Measurements from ENCODE around the gene ZNF646.

Gene ZNF646

DNA sequence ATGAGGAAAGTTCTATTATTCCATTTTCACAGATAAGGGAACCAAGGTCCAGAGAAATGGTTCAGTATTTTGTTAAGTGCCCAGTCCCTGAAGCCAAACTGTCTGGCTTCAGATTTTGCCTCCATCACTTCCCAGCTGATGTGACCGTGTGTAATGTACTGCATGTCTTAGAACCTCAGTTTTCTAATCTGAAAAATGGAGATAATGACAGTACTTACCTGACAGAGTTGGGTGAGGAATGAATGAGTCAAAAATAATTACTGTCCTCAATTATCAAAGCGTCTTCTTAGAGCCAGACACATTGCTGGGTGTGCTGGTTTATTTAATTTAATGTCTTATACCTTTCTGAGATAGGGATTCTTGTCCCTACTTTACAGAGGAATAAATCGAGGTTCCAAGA, 6.9 kb upstream of the ZNF646 start:
- no peak for DNase-seq

DNA sequence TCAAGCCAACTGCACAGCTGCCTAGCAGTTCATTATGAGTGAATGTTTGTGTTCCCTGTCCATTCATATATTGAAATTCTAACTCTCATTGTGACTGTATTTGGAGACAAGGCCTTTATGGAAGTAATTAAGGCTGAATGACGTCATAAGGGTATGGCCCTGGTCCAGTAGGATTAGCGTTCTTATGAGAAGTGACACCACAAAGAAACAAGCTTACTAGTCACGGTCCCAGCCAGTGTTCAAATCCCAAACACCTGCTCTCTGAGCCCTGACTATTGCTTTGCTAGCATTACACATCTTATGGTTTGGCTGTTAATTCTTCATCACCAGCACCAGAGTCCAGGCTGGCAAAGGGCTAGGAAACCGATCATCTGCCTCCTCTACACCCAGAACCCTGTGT, 2.4 kb upstream of the ZNF646 start:
- peak; percentile 1 for DNase-seq

DNA sequence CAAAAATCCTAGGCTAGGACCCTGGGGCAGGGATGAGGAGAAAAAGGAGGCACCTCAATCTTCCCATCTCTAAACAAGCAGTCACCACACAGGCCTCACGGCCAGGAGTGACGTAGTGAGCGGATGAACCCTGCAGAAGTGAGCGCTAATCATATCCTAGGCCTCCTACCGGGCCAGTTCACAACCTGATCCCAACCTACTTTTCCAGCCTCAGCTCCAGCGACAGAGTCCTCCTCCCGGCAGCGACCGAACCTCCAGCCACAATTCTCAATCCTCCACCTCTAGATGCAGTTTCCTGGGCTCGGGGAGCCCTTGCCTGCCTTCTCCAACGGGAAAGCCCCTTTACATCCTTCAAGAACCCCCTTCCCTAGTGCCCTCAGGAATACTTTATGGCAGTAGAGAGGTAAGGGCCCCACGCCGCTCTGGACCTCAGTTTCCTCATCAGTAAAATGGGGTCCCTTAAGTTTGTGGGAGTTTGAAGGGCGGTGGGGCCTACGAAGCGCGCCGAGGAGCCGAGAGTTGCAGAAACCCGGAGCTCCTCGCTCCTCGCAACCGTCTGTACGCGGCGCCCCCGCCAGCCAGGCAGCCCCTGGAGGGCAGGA, 1.6 kb upstream of the ZNF646 start:
- peak; percentile 33 for DNase-seq

DNA sequence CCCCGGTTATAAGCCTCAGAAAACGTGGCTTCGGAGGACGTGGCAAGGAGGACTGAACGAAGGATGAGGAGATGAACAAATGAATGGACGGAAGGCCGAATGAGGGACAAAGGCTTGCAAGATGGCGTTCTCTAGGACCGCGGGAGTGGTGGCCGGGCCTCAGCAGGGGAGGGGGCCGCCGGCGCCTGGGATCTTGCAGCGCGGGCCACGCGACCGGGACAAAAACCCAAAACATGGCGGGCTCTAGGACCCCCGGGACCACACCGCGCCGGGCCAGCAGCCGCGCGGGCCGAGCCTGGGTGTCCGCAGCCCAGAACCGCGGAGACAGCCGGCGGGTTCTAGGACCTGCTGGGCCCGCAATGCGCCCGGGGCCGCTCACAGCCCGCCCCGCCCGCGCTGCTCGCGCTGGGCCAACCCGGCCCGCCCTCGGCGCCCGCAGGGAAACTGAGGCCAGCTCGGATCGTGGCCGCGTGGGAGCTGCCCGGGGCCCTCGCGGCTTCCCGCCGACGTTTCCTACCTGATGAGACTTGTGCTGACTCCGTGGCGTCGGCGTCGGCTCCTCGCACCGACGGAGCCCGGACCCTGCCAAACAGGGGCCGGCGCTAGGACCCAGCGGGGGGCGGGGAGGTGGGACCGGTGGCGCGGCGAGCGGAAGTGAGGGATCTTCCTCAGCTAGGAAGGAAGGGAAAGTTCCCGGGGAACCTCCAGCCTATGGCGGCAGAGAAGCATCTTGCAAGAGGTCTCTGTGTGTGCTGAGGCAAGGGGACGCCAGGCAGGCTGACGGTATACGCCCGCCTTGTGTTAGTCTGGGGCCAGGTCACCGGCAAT, 866 bp upstream of the ZNF646 start:
- peak; percentile 79 for DNase-seq

DNA sequence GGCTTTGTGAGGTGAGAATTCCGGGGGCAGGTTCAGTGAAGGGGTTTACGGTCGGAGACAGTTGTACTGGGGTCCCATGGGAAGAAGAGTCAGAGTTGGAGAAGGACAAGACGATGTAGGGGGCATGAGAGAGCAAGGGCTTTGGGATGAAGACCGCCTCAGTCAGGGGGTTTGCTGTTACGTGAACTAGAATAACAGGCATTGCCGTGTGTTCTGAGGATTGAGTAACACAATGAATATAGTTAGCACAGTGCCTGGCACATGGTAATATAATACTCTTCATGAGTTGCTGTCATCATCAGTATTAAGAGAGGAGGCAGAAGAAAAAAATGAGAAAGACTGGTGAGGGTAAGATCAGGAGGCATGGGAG, 577 bp downstream of the ZNF646 start:
- DNase-seq, result no peak

DNA sequence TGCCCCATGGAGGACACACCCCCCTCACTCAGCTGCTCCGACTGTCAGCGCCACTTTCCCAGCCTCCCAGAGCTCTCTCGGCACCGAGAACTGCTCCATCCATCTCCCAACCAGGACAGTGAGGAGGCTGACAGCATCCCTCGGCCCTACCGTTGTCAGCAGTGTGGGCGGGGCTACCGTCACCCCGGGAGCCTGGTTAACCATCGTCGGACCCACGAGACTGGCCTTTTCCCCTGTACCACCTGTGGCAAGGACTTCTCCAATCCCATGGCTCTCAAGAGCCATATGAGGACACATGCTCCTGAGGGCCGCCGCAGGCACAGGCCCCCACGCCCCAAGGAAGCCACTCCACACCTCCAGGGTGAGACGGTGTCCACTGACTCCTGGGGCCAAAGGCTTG, 2.1 kb downstream of the ZNF646 start:
- DNase-seq, result no peak

DNA sequence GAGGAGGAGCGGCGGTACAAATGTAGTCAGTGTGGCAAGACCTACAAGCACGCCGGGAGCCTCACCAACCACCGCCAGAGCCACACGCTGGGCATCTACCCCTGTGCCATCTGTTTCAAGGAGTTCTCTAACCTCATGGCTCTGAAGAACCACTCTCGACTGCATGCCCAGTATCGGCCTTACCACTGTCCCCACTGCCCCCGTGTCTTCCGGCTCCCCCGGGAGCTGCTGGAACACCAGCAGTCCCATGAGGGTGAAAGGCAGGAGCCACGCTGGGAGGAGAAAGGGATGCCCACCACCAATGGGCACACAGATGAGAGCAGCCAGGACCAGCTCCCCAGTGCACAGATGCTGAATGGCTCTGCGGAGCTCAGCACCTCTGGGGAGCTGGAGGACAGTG, 2.8 kb downstream of the ZNF646 start:
- DNase-seq, result peak; percentile 5

DNA sequence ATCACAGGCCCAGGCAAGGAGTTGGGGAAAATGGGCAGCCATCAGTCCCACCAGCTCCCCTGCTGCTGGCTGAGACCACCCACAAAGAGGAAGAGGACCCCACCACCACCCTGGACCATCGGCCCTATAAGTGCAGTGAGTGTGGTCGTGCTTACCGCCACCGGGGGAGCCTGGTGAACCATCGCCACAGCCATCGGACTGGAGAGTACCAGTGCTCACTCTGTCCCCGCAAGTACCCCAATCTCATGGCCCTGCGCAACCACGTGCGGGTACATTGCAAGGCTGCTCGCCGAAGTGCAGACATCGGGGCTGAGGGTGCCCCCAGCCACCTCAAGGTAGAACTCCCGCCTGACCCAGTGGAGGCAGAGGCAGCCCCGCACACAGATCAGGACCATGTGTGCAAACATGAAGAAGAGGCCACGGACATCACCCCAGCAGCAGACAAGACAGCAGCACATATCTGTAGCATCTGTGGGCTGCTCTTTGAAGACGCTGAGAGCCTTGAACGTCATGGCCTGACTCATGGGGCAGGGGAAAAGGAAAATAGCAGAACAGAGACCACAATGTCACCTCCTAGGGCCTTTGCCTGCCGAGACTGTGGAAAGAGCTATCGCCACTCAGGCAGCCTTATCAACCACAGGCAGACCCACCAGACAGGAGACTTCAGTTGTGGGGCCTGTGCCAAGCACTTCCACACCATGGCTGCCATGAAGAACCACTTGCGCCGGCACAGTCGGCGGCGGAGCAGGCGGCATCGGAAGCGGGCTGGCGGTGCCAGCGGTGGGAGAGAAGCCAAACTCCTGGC, 3.6 kb downstream of the ZNF646 start:
- DNase-seq, result peak; percentile 17

DNA sequence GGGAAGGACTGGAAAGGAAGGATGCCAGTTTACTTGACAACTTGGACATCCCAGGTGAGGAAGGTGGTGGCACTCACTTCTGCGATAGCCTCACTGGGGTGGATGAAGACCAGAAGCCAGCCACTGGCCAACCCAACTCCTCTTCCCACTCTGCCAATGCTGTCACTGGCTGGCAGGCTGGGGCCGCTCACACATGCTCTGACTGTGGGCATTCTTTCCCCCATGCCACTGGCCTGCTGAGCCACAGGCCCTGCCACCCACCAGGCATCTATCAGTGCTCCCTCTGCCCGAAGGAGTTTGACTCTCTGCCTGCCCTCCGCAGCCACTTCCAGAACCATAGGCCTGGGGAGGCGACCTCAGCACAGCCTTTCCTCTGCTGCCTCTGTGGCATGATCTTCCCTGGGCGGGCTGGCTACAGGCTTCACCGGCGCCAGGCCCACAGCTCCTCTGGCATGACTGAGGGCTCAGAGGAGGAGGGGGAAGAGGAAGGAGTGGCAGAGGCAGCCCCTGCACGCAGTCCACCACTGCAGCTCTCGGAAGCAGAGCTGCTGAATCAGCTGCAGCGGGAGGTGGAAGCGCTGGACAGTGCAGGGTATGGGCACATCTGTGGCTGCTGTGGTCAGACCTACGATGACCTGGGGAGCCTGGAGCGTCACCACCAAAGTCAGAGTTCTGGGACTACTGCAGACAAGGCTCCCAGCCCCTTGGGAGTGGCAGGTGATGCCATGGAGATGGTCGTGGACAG, 4.5 kb downstream of the ZNF646 start:
- peak; percentile 7 for DNase-seq

DNA sequence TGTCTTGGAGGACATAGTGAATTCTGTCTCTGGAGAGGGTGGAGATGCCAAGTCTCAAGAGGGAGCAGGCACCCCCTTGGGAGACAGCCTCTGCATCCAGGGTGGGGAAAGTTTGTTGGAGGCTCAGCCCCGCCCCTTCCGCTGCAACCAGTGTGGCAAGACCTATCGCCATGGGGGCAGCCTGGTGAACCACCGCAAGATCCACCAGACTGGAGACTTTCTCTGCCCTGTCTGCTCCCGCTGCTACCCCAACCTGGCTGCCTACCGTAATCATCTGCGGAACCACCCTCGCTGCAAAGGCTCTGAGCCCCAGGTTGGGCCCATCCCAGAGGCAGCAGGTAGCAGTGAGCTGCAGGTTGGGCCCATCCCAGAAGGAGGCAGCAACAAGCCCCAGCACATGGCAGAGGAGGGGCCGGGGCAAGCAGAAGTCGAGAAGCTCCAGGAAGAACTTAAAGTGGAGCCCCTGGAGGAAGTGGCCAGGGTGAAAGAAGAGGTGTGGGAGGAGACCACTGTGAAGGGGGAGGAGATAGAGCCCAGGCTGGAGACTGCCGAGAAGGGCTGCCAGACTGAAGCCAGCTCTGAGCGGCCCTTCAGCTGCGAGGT, 5.2 kb downstream of the ZNF646 start:
- peak; percentile 8 for DNase-seq

DNA sequence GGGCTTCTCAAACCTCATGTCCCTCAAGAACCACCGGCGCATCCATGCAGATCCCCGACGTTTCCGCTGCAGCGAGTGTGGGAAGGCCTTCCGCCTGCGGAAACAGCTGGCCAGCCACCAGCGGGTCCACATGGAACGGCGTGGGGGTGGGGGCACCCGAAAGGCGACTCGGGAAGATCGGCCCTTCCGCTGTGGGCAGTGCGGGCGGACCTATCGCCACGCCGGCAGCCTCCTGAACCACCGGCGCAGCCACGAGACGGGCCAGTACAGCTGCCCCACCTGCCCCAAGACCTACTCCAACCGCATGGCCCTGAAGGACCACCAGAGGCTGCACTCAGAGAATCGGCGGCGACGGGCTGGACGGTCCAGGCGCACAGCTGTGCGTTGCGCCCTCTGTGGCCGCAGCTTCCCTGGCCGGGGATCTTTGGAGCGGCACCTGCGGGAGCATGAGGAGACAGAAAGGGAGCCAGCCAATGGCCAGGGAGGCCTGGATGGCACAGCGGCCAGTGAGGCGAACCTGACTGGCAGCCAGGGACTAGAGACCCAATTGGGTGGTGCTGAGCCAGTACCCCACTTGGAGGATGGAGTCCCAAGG, 5.9 kb downstream of the ZNF646 start:
- peak; percentile 5 for DNase-seq

DNA sequence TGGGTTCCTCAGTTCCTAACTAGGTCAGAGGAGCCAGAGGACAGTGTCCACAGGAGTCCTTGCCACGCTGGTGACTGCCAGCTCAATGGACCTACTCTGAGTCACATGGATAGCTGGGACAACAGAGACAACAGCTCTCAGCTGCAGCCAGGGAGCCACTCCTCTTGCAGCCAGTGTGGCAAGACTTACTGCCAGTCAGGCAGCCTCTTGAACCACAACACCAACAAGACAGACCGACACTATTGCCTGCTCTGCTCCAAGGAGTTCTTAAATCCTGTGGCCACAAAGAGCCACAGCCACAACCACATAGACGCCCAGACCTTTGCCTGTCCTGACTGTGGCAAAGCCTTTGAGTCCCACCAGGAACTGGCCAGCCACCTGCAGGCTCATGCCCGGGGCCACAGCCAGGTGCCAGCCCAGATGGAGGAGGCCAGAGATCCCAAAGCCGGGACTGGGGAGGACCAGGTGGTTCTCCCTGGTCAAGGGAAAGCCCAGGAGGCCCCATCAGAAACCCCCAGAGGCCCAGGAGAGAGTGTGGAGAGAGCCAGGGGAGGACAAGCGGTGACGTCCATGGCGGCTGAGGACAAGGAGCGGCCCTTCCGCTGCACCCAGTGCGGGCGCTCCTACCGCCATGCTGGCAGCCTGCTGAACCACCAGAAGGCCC, 6.7 kb downstream of the ZNF646 start:
- DNase-seq, result peak; percentile 9

DNA sequence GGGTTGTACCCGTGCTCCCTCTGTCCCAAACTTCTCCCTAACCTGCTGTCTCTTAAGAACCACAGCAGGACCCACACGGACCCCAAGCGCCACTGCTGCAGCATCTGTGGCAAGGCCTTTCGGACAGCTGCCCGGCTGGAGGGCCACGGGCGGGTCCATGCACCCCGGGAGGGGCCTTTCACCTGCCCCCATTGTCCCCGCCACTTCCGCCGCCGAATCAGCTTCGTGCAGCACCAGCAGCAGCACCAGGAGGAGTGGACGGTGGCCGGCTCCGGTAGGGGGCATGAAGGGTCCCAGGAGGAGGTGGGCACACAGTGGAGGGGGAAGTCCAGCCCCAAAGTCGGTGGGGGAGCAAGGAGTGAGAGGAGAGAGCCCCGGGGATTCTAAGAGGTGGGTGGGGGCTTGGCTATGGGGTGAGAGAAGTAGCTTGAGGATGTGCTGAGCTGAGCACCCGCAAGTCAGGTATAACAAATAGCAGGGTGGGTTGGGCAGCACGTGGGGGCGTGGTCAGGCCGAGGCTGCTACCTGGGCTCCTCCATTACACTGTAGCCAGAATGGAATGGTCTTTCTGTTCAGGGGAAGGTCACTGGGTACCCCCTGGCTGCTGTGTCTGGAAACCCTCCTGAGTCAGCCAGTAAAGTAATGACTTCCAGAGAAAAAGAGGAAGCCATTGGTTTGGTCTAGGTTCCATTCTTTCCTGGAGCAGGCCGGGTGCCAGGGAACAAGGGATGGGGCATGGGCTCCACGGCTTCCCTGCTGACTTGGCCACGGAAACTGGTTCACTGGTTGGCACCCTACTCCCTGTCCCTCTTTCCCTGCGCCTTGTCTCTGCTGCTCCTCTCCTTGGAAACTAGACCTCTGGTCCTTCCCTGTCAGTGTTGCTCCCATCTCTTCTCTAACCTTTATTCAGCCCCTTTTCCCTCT, 7.5 kb downstream of the ZNF646 start:
- DNase-seq, result peak; percentile 11

DNA sequence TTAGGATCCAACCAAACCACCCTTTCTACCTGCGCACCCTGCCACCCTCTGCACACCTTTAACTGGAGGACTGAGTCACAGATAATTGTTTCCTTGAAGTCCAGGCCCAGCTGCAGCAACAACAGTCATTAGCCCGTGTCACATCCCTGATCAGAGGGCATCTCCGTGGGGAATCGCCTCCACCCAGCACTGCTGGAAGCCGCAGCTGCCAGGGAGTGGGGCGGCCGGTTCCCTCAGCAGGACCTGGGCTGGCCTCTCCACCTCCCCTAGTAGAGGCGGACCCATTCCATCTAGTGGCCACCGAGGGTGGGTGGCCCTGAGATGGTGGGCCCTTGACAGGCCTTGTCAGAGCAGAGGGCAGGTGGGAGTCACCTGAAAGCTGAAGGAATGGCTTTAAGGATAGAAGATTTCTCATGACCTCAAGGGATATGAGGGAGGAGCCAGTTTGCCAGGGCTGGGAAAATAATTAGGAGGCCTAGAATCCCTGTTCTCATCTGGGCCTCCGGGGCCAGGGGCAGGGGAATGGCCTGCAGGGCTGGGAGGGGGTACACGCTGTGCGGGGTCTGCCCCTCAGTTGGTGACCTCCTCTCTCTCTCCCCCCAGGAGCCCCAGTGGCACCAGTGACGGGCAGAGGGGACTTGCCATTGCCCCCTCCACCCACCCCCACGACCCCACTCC, 8.3 kb downstream of the ZNF646 start:
- peak; percentile 12 for DNase-seq

DNA sequence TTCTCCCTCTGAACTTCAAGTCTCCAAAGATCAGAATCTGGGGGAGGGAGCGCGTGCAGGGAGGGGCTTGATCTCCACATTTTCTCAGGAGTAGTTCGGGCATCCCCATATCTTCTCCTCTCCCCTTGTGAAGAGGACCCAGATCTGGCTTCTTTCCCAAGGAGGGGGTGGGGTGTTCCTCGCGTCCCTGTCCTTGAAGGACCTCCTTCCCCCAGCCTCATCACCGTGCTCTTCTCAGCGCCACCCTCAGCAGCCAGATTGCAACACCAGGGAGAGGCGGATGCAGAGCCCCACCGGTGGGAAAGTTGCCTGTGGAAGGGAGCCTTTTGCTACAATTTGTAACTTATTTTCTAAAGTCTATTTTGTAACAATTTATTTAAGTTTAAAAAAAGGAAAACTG, 8.9 kb downstream of the ZNF646 start:
- peak; percentile 2 for DNase-seq

DNA sequence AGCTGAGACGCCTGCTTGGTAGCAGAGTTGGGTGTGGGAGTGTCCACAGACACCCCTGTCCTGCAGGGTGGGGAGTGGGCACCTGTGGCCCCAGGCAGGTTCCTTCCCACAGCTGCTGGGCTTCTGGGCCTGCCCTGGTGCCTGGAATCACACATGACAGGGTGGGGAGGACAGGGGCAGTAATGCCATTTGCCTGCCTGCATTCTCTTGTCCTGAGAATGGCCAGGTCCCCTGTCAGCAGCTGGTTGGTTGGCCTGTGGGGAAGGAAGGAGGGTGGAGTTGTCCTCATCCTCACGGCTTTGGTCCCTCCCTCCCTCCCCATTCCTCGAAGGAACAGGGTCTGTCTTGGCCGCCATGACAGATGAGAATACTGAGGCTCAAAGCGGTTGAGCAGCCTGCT, 9.3 kb downstream of the ZNF646 start:
- DNase-seq, result peak; percentile 23

DNA sequence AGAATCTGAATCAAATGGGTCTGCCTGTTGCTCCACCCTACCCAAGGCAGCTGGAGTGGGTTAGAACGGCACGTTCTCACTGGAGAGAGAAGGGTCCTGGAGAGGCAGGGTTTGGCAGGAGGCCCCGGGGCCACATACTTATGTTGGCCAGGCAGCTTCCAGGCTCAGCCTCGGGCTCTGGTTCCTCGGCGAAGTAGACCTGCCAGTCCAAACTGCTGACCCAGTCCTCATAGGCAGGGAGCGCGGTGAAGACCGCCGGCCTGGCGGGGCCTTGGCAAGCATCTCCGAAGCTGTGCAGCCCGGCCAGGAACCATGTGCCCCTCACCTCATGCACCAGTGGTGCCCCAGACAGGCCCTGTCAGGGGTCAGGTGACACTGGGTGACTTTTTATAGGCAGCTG, 9.8 kb downstream of the ZNF646 start:
- DNase-seq, result no peak

DNA sequence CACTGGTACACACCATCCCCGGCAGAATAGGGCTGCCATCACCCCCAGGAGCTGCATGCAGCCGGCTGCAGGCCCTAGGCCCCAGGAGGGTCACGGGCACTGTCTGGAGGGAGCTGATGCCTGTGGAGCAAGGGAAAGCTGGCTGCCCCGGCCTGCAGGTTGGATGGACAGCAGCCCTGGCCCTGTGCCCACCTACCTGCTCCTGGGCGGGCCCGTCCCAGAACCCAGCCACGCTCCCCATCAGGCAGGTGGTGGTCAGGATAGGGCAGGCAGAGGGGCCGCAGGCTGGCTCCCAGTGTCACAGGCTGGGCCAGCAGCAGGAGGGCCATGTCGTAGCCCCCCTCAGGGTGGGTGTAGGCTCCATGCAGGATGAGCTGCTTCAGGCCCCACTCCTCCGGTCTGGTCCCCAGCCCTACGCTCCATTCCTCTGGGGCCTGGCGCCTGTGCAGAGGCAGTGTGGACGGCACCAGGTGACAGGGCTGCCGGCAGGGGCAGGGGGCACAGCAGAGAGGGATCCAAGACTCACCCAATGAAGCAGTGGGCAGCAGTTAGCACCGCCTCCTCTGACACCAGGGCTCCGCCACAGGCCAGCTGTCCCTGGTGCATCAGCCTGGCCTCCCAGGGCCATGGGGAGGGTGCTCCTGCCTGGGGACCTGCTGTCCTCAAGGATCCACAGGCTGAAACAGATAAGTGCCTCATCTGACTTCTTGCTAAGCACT, 10.5 kb downstream of the ZNF646 start:
- no peak for DNase-seq

DNA sequence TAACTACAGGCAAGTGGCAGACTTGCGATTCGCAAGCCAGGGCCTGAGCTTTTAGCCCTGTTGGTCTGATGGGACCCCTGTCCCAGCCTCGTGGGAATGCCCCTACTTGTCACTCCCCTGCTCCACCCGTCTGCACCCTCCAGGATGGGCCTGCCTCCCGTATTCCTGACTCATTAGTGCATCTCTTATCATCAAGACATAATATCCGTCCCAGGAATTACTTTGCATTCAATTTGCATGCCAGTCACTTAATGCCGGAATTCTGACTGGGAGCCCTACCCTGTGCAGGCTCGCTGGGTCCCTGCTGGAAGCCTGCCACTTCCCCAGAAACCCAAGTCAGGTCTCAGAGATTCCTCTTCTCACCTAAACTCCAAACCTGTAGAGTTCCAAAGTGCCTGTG, 11.2 kb downstream of the ZNF646 start:
- no peak for DNase-seq

Measured in 8988T (cell line).